Measurements from ENCODE around the gene SLC8A2.

DNA sequence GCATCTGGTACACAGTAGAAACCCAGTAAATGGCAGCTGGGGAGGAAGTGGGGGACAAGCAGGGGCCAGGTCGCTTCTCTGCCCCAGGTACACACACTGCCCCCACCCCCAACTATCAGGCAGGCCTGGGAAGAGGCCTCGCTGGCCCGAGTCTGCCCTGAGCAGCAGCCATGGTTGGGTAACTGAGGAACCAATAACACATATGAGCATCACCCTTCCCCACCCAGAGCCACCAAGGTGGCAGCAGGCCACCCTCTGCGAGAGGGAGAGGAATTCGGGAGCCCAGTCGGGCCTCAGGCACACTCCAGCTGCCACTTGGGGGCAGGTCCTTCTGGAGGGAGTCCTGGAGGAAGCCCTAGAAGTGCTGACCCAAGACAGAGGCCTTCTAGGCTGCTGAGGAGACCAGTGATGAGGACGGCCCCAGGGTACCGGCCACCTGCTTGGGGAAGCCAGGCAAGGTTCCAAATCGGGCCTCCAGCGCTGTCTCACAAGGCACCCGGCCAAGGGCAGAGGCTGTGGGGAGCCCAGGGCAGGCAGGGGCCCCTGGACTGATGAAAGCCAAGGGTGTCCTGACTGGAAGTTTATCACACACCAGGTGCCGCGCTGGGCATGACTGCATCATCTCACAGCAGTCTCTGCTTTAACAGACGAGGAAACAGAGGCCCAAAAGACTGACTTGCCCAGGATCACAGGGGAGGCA is 26.3 kb upstream of the SLC8A2 start:
- TF ChIP-seq, protein P1, sequence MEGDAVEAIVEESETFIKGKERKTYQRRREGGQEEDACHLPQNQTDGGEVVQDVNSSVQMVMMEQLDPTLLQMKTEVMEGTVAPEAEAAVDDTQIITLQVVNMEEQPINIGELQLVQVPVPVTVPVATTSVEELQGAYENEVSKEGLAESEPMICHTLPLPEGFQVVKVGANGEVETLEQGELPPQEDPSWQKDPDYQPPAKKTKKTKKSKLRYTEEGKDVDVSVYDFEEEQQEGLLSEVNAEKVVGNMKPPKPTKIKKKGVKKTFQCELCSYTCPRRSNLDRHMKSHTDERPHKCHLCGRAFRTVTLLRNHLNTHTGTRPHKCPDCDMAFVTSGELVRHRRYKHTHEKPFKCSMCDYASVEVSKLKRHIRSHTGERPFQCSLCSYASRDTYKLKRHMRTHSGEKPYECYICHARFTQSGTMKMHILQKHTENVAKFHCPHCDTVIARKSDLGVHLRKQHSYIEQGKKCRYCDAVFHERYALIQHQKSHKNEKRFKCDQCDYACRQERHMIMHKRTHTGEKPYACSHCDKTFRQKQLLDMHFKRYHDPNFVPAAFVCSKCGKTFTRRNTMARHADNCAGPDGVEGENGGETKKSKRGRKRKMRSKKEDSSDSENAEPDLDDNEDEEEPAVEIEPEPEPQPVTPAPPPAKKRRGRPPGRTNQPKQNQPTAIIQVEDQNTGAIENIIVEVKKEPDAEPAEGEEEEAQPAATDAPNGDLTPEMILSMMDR (IDR thresholded peaks at IDR 0.05; ENCODE audit: low read depth, low read length, poor library complexity, severe bottlenecking): no peak
- TF ChIP-seq EZH2phosphoT487 (IDR thresholded peaks at IDR 0.05; ENCODE audit: borderline replicate concordance, low read length): no peak
